Tibial artery (tissue), 4 donors: ENCODE results near the gene RAB7A.
A peak's percentile ranks its signal among the peaks of the same experiment; 100 is the strongest.

Experiments used
- DNase-seq, 2 donors: peaks; one replicate each; pipeline ENCODE4 v3.0.0-alpha.2; 2019
- H3K27ac ChIP-seq, 2 donors: fragments of 200-600 bp; sonication (generic) in 1 of 2; 1 replicate in 1 of 2; 2 replicates in 1 of 2; pipeline ENCODE4 v1.5.1; 2018 to 2019; ENCODE audit warnings: mild to moderate bottlenecking in 1 of 2
- H3K27me3 ChIP-seq, 2 donors: fragments of 200-600 bp; sonication (generic) in 1 of 2; one replicate each; pipeline versions ENCODE4 v1.5.1 to v1.6.0; 2016 to 2019
- H3K36me3 ChIP-seq, 3 donors: fragments of 200-600 bp; sonication (generic) in 2 of 3; one replicate each; pipeline ENCODE4 v1.5.1; 2016 to 2019; ENCODE audit warnings: mild to moderate bottlenecking in 2 of 3
- H3K4me1 ChIP-seq, 4 donors: fragments of 200-600 bp; sonication (generic) in 2 of 4; 1 replicate in 3 of 4; 2 replicates in 1 of 4; pipeline ENCODE4 v1.5.1; 2016 to 2019
- H3K4me3 ChIP-seq, 2 donors: fragments of 200-600 bp; sonication (generic) in 1 of 2; 1 replicate in 1 of 2; 2 replicates in 1 of 2; pipeline ENCODE4 v1.5.1; 2018 to 2019; ENCODE audit warnings: mild to moderate bottlenecking in 2 of 2
- H3K9me3 ChIP-seq, 3 donors: fragments of 200-600 bp; sonication (generic) in 1 of 3; one replicate each; pipeline ENCODE4 v1.5.1; 2016 to 2019
- CTCF ChIP-seq, 2 experiments: fragments of 200-600 bp in 1 of 2; fragments of 450-650 bp in 1 of 2; IDR thresholded peaks; one replicate each; pipeline ENCODE4 v1.5.1; 2017 to 2019; ENCODE audit warnings: antibody characterized with exemption in 2 of 2, mild to moderate bottlenecking in 1 of 2, moderate library complexity in 1 of 2
- intact Hi-C: fragments of 100-400 bp; cut with DNase I; formaldehyde crosslinking; loops from one replicate; pipeline ENCODE4 v1.15.0; 2023; ENCODE audit warnings: low total_unique reads

RAB7A gene

GRCh38 chr3:128818186-128818787 lies 92.3 kb downstream of the RAB7A start:
- no peaks in the 10 kb centered on the region for H3K9me3 ChIP-seq
- no peak for TF ChIP-seq CTCF (IDR thresholded peaks at IDR 0.05)
- intact Hi-C loops, result no loop called here
- H3K27me3 ChIP-seq, result no peaks in the 10 kb centered on the region
- H3K36me3 ChIP-seq, result peaks cover 15 to 51% (median 45%) of the 10 kb centered on the region in 3 donors
- DNase-seq, result no peak
- H3K4me3 ChIP-seq, result no peak overlapping the region
- H3K27ac ChIP-seq, result no peak overlapping the region
- H3K4me1 ChIP-seq, result peaks cover 0 to 15% (median 10%) of the 10 kb centered on the region in 4 donors

GRCh38 chr3:128820252-128820839 lies 94.4 kb downstream of the RAB7A start:
- no peak for DNase-seq
- intact Hi-C loops, result no loop called here
- no peak for TF ChIP-seq CTCF (IDR thresholded peaks at IDR 0.05)
- peaks cover 0 to 27% (median 18%) of the 10 kb centered on the region in 4 donors for H3K4me1 ChIP-seq
- no peaks in the 10 kb centered on the region for H3K27me3 ChIP-seq
- no peaks in the 10 kb centered on the region for H3K9me3 ChIP-seq
- H3K4me3 ChIP-seq, result no peak overlapping the region
- H3K36me3 ChIP-seq, result peaks cover 0 to 35% (median 24%) of the 10 kb centered on the region in 3 donors
- H3K27ac ChIP-seq, result no peak overlapping the region

GRCh38 chr3:128823008-128823407 lies 97.0 kb downstream of the RAB7A start:
- Histone ChIP-seq H3K9me3 (no peaks in the 10 kb centered on the region), H3K27me3 (no peaks in the 10 kb centered on the region), H3K4me1 (peaks cover 0 to 43% (median 27%) of the 10 kb centered on the region in 4 donors), H3K4me3 (no peak overlapping the region), H3K27ac (peak overlapping the region; percentile 60 to 63), H3K36me3 (peaks cover 0 to 11% (median 11%) of the 10 kb centered on the region in 3 donors)
- intact Hi-C loops, result no loop called here
- TF ChIP-seq CTCF (IDR thresholded peaks at IDR 0.05), result no peak
- DNase-seq, result no peak

- Histone ChIP-seq H3K27ac (peak overlapping the region; percentile 60 to 63), H3K27me3 (no peaks in the 10 kb centered on the region), H3K36me3 (peaks cover 0 to 7% (median 5%) of the 10 kb centered on the region in 3 donors), H3K4me1 (peaks cover 0 to 43% (median 27%) of the 10 kb centered on the region in 4 donors), H3K4me3 (no peak overlapping the region), H3K9me3 (no peaks in the 10 kb centered on the region)
- no peak for TF ChIP-seq CTCF (IDR thresholded peaks at IDR 0.05)
- DNase-seq, result no peak
- intact Hi-C loops, result no loop called here
Observed at GRCh38 chr3:128823631-128824030, 97.6 kb downstream of the RAB7A start.

- H3K36me3 ChIP-seq, result peaks cover 0 to 5% (median 0%) of the 10 kb centered on the region in 3 donors
- H3K27ac ChIP-seq, result peak overlapping the region; percentile 60 to 63
- no peaks in the 10 kb centered on the region for H3K27me3 ChIP-seq
- TF ChIP-seq CTCF (IDR thresholded peaks at IDR 0.05), result no peak
- no peak overlapping the region for H3K4me3 ChIP-seq
- H3K9me3 ChIP-seq, result no peaks in the 10 kb centered on the region
- DNase-seq, result no peak
- intact Hi-C loops, result no loop called here
- H3K4me1 ChIP-seq, result peaks cover 0 to 43% (median 27%) of the 10 kb centered on the region in 4 donors
Observed at GRCh38 chr3:128824132-128824850, 98.3 kb downstream of the RAB7A start.
